ENCODE measurements around the gene MORN5. TPM values are rescaled to one million over a fixed set of nuclear protein-coding genes. Genes with fewer than 3 reads are reported as not detected.

MORN5 gene
- total RNA-seq, 1 donor, result 0.36 TPM

DNA sequence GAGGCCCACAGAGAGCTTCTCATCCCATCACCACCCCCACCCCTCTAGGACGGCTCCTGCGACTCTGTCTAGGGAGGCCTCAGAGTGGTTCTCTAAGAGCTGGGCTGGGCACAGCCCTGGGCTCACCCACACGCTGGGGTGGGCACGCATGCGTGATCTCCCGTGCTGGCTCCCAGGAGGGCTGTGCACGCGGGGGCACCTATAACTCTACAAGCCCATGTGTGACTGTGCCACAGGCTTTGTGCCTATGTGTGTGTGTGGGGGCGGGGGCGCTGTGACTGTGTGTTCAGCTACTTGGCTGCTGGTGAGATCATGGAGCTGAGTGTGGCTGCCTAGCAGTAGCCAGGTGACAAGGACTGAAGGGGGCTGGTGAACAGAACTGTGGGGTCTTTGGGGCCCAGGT, 32.3 kb upstream of the MORN5 start:
- TF ChIP-seq, protein P1, sequence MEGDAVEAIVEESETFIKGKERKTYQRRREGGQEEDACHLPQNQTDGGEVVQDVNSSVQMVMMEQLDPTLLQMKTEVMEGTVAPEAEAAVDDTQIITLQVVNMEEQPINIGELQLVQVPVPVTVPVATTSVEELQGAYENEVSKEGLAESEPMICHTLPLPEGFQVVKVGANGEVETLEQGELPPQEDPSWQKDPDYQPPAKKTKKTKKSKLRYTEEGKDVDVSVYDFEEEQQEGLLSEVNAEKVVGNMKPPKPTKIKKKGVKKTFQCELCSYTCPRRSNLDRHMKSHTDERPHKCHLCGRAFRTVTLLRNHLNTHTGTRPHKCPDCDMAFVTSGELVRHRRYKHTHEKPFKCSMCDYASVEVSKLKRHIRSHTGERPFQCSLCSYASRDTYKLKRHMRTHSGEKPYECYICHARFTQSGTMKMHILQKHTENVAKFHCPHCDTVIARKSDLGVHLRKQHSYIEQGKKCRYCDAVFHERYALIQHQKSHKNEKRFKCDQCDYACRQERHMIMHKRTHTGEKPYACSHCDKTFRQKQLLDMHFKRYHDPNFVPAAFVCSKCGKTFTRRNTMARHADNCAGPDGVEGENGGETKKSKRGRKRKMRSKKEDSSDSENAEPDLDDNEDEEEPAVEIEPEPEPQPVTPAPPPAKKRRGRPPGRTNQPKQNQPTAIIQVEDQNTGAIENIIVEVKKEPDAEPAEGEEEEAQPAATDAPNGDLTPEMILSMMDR (IDR thresholded peaks at IDR 0.05; ENCODE audit: extremely low read depth, low read depth, low read length), result no peak
- no peaks in the 10 kb centered on the region for H3K79me2 ChIP-seq (ENCODE audit: insufficient read depth, low read length)
- no peak overlapping the region for H3K4me2 ChIP-seq (ENCODE audit: insufficient read depth, low read length)
- peaks cover 13% of the 10 kb centered on the region for H3K4me1 ChIP-seq (ENCODE audit: insufficient read depth, low read length)
- no peaks in the 10 kb centered on the region for H3K36me3 ChIP-seq (ENCODE audit: insufficient read depth, low read length)
- peaks cover 7% of the 10 kb centered on the region for H3K27me3 ChIP-seq (ENCODE audit: insufficient read depth, low read length)
- H2AFZ ChIP-seq (ENCODE audit: low read length), result no peak overlapping the region
- no peaks in the 10 kb centered on the region for H4K20me1 ChIP-seq (ENCODE audit: insufficient read depth, low read length)
- H3K27ac ChIP-seq (ENCODE audit: low read depth, low read length), result no peak overlapping the region
- H3K9me3 ChIP-seq (ENCODE audit: low read depth, low read length), result no peaks in the 10 kb centered on the region
- no peak overlapping the region for H3K4me3 ChIP-seq (ENCODE audit: insufficient read depth, low read length)
- DNase-seq (ENCODE audit: insufficient read length, low spot score, missing footprints), result peak; percentile 72

DNA sequence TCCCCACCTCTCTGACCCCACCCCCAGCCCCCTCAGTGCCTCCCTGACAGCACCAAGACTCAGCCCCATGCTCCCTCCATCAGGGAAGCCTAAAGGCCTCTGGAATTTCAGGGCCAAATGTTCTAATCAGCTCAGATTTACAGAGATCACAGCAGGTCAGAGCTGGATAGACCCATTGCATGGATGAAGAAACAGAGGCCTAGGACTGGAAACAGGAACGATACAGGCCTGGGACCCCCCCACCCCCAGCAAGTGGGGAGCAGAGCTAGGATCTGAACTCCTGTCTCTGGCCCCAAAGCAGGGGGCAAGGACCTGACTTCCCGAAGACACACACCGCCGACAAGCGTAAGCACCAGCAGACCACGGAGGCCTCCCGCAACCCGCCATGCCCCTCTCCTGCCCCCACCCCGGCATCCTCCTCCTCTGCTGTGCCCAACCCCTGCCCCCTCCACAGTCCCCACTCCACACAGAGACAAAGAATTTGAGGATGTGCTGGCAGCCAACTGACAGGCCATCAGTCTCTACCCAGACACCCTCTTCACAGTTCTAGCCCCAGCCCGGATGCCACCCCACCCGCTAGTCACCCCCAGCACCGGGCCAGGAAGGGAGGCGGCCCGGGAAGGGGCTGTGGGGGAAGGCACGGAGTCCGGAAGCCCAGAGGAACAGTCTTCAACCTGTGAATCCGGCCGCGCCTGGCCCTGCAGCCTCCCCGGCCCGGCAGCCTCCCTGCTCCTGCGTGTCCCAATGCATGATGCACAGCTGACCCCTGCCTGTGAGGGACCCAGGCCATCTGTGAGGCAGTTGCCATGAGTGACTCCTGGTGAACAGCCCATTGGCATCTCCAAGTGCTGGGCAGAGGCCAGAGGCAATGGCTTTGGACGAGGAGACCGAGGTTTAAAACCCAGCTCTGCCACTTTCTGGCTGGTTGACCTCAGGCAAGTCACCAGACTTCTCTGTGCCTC, 31.4 kb upstream of the MORN5 start:
- Histone ChIP-seq H3K79me2 (ENCODE audit: insufficient read depth, low read length) (no peaks in the 10 kb centered on the region), H3K36me3 (ENCODE audit: insufficient read depth, low read length) (no peaks in the 10 kb centered on the region), H3K4me3 (ENCODE audit: insufficient read depth, low read length) (no peak overlapping the region), H2AFZ (ENCODE audit: low read length) (no peak overlapping the region), H3K27me3 (ENCODE audit: insufficient read depth, low read length) (peaks cover 11% of the 10 kb centered on the region), H3K27ac (ENCODE audit: low read depth, low read length) (no peak overlapping the region), H4K20me1 (ENCODE audit: insufficient read depth, low read length) (no peaks in the 10 kb centered on the region), H3K4me2 (ENCODE audit: insufficient read depth, low read length) (no peak overlapping the region), H3K9me3 (ENCODE audit: low read depth, low read length) (no peaks in the 10 kb centered on the region), H3K4me1 (ENCODE audit: insufficient read depth, low read length) (peaks cover 13% of the 10 kb centered on the region)
- TF ChIP-seq, protein P1 (IDR thresholded peaks at IDR 0.05; ENCODE audit: extremely low read depth, low read depth, low read length), result no peak
- DNase-seq (ENCODE audit: insufficient read length, low spot score, missing footprints), result peak; percentile 58

DNA sequence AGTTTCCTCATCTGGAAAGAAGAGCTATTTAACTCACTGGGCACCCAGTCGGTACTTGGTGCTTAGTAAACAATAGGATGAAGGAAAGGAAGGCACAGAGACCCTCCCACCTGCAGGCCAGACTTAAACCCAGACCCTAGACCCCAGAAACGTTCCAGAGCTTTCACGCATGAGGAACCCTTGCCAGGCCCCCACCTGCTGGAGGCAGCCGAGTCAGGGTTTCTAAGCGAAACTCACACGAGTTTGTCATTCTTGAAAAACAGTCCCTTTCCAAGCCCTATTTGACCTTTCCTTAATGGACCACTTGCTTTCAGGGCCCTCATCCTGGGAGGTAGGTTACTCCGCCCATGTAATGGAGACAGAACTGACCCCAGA, 30.8 kb upstream of the MORN5 start:
- no peak for DNase-seq (ENCODE audit: insufficient read length, low spot score, missing footprints)
- no peak overlapping the region for H3K4me2 ChIP-seq (ENCODE audit: insufficient read depth, low read length)
- no peak overlapping the region for H3K4me3 ChIP-seq (ENCODE audit: insufficient read depth, low read length)
- H3K27ac ChIP-seq (ENCODE audit: low read depth, low read length), result no peak overlapping the region
- TF ChIP-seq, protein P1 (IDR thresholded peaks at IDR 0.05; ENCODE audit: extremely low read depth, low read depth, low read length), result no peak
- H3K27me3 ChIP-seq (ENCODE audit: insufficient read depth, low read length), result peaks cover 11% of the 10 kb centered on the region
- H2AFZ ChIP-seq (ENCODE audit: low read length), result no peak overlapping the region
- no peaks in the 10 kb centered on the region for H3K9me3 ChIP-seq (ENCODE audit: low read depth, low read length)
- no peaks in the 10 kb centered on the region for H3K36me3 ChIP-seq (ENCODE audit: insufficient read depth, low read length)
- H4K20me1 ChIP-seq (ENCODE audit: insufficient read depth, low read length), result no peaks in the 10 kb centered on the region
- H3K79me2 ChIP-seq (ENCODE audit: insufficient read depth, low read length), result no peaks in the 10 kb centered on the region
- H3K4me1 ChIP-seq (ENCODE audit: insufficient read depth, low read length), result peaks cover 13% of the 10 kb centered on the region

DNA sequence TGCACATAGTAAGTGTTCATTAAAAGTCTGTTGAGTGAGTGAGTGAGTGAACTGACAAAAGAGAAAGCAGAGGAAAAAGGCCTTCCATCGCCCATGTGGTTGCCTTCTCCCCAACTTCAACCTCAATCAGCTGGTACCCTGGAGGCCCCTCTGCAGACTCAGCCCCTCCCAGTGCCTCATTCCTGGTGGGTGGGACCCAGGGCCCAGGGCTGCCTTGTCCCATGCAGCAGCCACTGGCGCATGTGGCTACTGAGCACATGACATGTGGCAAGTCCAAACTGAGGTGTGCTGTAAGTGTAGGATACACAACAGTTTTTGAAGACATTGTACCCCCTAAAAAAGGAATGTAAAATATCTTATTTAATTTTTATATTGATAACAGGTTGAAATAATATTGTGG, 29.7 kb upstream of the MORN5 start:
- H3K9me3 ChIP-seq (ENCODE audit: low read depth, low read length), result no peaks in the 10 kb centered on the region
- no peak overlapping the region for H3K4me2 ChIP-seq (ENCODE audit: insufficient read depth, low read length)
- no peaks in the 10 kb centered on the region for H4K20me1 ChIP-seq (ENCODE audit: insufficient read depth, low read length)
- TF ChIP-seq, protein P1 (IDR thresholded peaks at IDR 0.05; ENCODE audit: extremely low read depth, low read depth, low read length), result no peak
- H3K4me1 ChIP-seq (ENCODE audit: insufficient read depth, low read length), result peaks cover 16% of the 10 kb centered on the region
- H3K79me2 ChIP-seq (ENCODE audit: insufficient read depth, low read length), result no peaks in the 10 kb centered on the region
- H3K27me3 ChIP-seq (ENCODE audit: insufficient read depth, low read length), result peaks cover 11% of the 10 kb centered on the region
- peak; percentile 53 for DNase-seq (ENCODE audit: insufficient read length, low spot score, missing footprints)
- no peaks in the 10 kb centered on the region for H3K36me3 ChIP-seq (ENCODE audit: insufficient read depth, low read length)
- H3K4me3 ChIP-seq (ENCODE audit: insufficient read depth, low read length), result no peak overlapping the region
- H2AFZ ChIP-seq (ENCODE audit: low read length), result no peak overlapping the region
- H3K27ac ChIP-seq (ENCODE audit: low read depth, low read length), result no peak overlapping the region
